NCI-H748 (cell line): Measurements from ENCODE around the gene SWT1.
"Not testable (repeated sequence)": the region's sequence is repeated elsewhere in the genome, so short reads cannot be mapped to it uniquely, and the experiment has no call there.

Source experiments
- DNase-seq: peaks from one replicate; lab custom pipeline; 2025; ENCODE audit not compliant: unreplicated experiment; lab: John Stamatoyannopoulos, UW

The SWT1 gene

DNA sequence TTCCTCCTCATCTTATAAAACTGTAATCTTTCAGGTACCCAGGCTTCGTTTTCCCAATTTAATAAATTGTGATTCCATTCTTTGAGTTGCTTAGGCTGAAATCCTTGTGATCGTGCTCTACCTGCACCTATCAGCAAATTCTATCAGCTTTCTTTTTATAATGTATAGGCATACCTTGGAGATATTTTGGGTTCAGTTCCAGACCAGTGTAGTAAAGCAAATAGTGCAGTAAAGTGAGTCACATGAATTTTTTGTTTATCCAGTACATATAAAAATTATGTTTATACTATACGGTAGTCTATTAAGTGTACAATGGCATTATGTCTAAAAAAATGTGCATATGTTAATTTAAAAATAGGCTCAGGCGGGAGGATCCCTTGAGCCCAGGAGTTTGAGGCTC, 5.5 kb downstream of the SWT1 start:
- DNase-seq = no peak

DNA sequence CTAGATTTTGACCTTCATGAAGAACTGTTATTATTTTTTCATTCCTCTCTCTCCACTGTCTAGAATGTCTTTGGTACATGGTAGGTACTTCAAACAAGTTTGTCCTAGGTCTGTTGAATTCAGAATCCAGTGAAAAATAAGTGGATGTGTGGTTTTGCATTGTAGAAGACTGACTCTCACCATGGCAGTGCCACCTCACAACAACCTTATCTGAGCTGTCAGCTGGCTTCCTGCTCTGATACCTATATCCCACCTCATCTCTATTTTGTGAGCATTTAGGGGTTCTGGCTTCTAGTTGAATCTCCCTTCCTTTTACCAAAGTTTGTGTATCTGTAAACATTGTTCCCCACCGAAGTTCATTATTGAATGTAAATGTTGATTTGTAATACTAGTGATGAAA, 9.1 kb downstream of the SWT1 start:
- DNase-seq = no peak

DNA sequence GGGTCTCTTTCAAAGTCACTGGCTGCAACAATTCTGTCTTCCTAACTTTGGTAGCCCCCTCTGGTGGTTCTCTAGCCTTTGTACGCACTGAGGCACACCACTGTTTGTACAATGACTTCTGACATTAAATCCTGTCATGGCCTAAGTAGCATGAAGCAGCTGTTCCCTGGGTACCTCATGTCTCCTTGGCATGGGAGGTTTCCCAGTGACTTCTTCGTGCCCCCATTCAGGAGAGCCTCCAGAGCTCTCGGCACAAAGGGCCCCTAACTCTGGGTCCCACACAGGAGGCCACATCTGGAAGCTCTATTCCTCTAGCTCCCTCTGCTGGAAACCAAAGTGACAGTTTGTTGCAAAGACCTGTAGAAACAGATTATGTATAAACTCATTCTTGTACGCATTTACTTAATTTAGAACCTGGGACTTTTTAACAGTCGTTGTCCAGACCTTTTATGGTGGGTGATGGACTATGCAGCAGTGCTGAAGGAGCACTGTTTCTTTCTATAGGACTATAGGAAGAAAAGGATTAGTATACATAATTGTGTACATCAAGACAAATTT, 13.4 kb downstream of the SWT1 start:
- peak; percentile 70 for DNase-seq

DNA sequence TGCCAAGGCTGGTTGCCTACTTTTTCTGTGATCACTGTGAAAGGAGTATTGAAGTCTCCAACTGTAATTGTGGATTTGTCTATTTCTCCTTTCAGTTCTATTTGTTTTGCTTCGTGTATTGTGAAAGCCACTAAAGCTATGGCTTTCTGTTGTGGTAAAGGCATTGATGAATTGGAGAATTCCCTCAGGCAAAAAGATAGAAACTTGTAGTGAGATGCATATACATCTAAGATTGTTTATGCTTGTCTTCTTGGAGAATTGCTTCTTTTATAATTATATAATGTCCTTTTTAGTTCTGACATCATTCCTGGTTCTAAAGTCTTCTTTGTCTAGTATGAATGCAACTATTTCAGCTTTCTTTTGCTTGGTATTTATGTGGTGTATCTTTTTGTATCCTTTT, 36.8 kb downstream of the SWT1 start:
- no peak for DNase-seq

DNA sequence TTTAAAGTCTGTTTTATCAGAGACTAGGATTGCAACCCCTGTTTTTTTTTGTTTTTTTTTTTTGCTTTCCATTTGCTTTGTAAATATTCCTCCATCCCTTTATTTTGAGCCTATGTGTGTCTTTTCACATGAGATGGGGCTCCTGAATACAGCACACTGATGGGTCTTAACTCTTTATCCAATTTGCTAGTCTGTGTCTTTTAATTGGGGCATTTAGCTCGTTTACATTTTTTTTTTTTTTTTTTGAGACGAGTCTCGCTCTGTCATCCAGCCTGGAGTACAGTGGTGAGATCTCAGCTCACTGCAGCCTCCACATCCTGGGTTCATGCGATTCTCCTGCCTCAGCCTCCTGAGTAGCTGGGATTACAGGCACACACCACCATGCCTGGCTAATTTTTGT, 41.7 kb downstream of the SWT1 start:
- not testable (repeated sequence) for DNase-seq

DNA sequence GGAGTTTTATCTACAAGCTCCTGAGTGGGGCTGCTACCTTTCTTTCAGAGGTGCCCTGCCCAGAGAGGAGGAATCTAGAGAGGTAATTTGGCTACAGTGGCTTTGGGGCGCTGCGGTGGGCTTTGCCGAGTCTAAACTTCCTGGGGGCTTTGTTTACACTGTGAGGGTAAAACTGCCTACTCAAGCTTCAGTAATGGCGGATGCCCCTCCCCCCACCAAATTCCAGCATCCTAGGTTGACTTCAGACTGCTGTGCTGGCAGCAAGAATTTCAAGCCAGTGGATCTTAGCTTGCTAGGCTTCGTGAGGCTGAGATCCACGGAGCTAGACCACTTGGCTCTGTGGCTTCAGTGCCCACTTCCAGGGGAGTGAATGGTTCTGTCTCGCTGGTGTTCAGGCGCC, 43.9 kb downstream of the SWT1 start:
- DNase-seq = no peak

DNA sequence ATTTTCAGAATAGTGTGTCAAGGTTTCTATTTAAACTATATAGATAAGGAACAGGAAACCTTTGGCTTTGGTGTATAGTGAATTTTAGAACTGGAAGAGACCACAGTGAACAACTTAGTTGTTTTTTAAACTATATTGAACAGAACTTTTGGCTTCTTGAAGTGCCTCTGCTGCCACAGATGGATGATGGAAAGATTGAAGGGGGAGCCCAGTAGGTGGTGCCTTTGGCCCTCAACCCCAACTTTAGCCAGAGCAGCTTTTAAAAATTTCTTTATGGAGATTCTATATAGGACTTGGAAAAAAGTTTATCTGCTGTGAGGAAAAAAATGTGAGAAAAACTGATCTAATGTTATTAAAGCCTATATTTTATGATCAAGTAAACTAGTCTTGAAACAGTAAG, 50.2 kb downstream of the SWT1 start:
- no peak for DNase-seq

DNA sequence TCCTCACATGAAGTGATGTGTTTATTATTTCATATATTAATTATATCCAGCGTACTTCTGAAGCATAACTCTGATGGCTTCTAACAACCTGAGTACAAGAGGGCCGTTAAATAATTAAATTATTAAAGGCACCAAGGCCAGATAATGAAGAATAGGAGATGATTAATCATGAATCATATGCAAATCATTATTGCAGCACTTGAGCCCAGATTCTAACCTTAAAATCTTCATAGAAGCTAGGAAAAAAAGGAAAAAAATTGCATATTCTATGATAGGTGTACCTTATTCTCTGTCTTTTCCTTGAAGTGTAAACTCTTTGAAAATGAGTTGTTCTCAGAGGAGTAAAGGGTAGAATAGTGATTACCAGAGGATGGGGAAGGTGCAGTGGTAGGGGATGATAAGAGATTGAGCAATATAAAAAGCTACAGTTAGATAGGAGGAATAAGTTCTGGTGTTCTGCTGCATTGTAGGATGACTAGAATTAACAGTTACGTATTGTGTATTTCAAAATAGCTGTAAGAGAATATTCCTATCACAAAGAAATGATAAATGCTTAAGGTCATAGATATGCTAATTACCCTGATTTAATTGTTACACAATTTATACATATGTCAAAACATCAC, 51.1 kb downstream of the SWT1 start:
- no peak for DNase-seq

DNA sequence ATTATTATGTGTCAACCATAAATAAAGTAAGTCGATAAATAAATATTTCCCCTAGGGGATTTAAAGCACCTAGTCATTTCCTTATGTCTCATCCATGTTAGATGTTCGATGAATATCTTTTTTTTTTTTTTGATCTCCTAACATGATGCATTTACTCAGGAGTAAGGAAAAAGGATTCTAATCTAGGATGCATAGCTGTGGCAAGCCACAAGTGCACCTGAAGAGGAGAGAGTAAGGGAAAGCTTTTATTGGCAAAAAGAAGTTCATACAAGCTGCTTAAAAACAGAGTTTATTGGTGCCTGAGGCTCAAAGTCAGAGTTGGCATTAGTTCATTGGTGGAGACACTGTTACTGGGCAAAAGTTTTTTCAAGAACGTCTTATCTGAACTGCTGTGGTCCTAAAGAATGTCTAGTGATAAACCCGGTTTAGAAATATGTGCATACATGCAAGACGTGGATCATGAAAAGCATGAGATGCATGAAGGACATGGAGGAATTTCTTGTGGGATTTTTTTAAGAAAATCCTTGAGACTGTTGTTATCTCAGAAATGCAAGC, 51.7 kb downstream of the SWT1 start:
- DNase-seq = no peak

DNA sequence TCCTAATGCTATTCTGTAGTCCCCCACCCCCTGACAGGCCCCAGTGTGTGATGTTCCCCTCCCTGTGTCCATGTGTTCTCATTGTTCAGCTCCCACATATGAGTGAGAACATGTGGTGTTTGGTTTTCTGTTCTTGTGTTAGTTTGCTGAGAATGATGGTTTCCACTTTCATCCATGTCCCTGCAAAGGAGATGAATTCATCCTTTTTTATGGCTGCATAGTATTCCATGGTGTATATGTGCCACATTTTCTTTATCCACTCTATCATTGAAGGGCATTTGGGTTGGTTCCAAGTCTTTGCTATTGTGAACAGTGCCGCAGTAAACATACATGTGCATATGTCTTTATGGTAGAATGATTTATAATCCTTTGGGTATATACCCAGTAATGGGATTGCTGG, 52.4 kb downstream of the SWT1 start:
- not testable (repeated sequence) for DNase-seq

DNA sequence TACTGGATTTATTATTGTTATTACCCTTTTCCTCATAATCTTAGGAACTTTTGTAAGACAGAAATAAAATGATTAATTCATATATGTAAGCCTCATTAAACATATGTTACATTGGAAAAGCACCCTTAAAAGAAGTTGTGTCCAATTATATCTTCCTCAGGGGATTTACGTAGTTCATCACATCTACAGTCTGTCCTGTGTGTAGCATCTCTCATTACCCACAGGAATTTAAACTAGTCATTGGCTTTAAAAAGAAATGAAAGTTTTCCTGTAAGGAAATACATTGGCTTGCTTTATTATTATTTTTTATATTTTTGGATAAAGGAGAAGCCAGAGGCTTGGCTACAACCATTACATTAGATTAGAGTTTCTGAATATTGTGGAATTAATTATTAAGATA, 56.1 kb downstream of the SWT1 start:
- no peak for DNase-seq

DNA sequence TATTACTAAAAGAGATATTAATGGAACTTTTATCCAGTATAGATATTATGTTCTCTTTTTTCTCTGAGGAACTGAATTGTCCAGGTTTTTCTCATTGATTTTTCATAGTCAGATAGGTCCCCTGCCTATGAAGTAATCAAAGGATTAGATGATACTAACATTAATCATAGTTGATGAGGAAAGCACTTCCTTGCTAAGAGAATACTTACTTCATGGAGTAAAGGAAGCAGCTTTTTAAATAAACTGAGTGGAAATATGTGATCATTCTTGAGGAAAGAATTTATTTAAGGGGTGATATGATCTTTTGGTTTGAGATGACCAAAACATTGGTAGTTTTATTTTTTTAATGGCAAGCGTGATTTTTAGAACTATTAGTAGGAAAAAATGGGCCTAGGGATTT, 58.9 kb downstream of the SWT1 start:
- DNase-seq = no peak

DNA sequence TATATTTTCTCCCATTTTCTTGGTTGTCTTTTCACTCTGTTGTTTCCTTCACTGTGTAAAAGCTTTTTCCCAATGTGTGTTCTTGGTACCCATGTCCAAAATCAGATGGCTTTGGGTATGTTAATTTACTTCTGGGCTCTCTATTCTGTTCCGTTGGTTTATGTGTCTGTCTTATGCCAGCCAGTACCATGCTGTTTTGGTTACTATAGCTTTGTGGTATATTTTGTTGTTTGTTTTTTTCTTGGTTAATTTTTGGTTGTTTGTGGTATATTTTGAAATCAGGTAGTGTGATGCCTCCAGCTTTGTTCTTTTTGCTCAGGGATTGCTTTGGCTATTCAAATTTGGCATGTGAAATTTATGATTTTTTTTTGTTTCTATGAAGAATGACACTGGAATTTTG, 67.2 kb downstream of the SWT1 start:
- no peak for DNase-seq

DNA sequence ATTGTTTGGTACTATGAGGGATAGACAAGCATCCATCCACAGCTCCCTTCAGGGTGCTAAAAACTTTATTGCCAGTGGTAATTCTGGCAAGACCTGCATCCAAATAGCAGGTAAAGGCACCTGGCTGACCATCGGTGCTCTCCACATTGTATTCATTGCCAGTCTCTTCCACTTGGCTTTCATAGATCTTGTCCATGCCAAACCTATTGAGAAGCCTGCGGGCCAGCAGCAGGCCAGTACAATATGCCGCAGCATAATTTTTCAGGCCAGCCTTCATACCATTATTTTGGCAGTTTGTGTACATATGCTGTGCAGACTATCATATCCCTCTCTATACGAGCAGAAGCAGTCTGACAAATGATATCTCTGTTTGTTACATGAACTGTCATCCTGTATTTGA, 70.2 kb downstream of the SWT1 start:
- DNase-seq = no peak

DNA sequence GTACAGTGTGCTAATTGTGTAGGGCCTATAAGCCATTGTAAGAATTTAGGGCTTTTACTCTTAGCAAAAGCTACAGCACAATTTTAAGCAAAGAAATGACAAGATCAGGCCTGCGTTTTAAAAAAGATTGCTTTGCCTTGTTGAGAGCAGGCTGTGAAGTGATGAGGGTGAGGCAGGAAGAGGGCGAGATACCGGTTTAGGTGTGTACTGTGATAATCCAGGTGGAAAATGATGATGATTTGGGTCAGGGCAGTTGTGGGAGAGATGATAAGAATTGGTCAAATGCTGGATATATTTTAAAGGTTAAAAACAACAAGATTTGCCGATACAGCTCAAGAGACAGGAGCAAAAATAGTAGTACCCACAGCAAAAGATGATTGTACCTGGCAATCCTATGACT, 72.0 kb downstream of the SWT1 start:
- DNase-seq = no peak

DNA sequence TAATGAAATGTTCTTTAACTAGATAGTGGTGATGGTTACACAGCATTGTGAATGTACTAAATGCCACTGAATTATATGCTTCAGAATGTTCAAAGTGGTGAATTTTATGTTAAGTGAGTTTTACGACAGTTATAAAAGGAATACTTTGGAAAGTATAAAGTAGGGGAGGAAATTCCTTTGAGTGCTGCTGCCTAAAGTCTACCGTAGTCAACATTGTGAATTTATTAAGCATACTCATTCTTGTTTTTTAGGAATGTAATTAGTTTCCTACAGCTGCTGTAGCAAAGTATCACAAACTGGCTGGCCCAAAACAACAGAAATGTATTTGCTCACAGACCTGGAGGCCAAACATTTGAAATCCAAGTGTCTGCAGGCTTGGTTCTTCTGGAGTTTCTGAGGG, 73.0 kb downstream of the SWT1 start:
- DNase-seq = no peak

DNA sequence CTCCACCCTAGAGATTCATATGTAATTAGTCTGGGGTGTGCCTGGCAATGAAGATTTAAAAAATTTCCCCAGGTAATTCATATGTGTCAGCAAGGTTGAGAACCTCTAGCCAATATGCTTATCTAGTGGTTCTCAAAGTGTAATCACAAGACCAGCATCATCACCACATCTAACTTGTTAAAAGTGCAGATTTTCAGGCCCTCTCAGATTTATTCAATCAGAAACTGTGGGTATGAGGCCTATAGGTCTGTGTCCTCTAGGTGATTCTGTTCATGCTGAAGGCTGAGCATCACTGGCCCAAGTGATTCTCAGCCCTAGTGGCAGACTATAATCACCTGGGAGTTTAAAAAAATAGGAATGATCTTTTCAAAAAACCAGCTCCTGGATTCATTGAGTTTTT, 75.9 kb downstream of the SWT1 start:
- no peak for DNase-seq

DNA sequence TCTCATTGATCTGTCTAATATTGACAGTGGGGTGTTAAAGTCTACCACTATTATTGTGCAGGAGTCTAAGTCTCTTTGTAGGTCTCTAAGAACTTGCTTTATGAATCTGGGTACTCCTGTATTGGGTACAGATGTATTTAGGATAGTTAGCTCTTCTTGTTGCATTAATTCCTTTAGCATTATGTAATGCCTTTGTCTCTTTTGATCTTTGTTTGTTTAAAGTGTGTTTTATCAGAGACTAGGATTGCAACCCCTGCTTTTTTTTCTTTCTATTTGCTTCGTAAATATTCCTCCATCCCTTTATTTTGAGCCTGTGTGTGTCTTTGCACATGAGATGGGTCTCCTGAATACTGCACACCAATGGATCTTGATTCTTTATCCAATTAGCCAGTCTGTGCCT, 77.2 kb downstream of the SWT1 start:
- DNase-seq = not testable (repeated sequence)

DNA sequence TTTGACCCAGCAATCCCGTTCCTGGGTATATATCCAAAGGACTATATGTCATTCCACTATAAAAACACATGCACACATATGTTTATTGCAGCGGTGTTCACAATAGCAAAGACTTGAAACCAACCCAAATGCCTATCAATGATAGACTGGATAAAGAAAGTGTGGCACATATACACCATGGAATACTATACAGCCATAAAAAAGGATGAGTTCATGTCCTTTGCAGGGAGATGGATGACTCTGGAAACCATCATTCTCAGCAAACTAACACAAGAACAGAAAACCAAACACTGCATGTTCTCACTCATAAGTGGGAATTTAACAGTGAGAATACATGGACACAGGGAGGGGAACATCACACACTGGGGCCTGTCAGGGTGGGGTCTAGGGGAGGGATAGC, 80.2 kb downstream of the SWT1 start:
- not testable (repeated sequence) for DNase-seq

DNA sequence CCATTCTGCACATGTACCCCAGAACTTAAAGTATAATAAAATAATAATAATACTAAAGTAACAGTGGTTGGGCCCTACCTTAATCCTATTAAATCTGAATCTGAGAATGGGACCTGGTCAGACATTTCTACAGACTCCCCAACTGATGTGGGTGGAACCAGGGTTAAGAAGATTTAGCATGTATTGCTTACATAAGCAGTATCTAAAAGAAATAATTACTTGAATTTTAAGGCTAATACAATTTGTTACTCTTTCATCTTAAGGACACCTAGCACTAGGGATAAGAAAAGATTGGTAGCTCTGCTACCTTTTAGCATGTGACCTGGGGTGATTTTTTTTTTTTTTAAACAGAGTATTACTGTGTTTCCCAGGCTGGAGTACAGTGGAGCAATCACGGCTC, 80.7 kb downstream of the SWT1 start:
- DNase-seq = no peak

DNA sequence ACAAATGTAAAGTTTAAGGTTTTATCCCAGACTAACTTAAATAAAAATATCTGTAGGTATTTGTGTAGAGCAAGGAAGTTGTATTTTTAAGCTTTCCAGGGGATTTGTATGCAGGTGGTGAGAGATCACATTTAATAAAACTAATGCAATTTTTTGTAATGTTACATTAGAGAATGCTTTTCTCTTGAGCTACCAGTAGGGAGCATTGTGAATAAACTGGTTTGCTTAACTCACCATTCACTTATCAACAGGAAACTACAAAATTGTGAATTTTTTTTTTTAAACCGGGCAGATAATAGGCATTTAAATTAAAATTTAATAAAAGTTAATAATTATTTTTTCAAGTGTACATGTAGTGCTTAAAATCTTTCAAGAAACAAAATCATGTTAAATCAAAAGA, 81.5 kb downstream of the SWT1 start:
- DNase-seq = peak; percentile 4

DNA sequence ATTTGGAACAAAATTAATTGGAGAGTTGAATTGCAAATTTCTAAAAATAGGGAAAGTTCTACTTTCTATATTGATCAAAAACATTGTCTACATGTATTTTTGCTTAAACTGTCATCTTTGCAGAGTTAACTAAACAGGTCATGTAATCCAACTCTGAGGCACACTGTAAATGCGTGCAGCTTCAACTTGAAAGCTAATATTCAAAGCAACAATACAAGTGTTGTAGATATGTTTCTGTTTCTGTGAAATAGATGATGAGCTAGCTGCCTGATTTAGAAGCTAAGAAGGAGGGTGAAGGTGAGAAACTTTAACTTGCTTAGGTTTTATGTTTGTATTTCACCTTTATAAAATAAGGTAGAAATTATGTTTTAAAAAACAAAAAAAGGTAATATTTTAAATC, 82.9 kb downstream of the SWT1 start:
- no peak for DNase-seq

DNA sequence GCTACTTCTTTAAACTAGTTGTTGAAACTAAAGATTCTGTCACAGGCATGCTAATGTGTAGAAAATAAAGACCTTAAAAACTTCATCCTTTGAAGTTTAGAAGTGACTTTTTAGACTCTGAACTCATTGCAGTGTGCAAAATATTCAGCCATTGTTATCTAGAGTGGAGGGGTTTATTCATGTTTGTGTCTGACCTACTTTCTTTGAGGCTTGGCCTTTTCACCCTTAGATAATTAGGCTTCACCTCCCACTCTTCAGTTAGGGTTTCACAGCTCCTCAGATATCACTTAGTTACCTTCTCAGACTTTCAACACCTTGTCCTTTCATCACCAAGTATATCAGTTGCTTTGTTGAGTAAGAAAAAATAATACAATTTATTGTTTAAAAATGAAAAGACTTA, 84.2 kb downstream of the SWT1 start:
- DNase-seq = no peak
